ENCODE data around the gene F11R.

DNA sequence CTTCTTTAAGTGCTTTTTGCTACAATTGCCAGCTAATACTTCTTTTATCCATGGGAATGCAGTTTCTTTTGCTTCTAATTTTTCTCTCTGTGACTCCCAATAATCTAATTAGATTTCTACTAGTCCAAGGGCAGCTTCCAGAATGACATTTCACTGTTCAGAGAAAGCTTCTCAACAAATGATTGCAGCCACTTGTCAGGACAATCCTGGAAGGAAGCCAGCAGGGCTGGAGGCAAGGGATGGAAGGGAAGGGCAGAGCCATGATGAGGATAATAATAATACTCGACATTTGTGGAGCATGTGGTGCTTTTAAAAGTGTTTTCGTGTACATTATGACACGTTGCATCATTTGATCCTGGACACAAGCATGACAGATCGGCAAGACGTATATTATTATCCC is 19.4 kb downstream of the F11R start:
- TF ChIP-seq EZH2 (IDR thresholded peaks at IDR 0.05; ENCODE audit: insufficient read depth, poor library complexity, severe bottlenecking), result no peak
- no peak for TF ChIP-seq EZH2phosphoT487 (IDR thresholded peaks at IDR 0.05; ENCODE audit: insufficient read depth, low read depth)
